B cell (primary cell): ENCODE data around the gene TBC1D2B. TPM values are rescaled to one million over a fixed set of nuclear protein-coding genes. Genes with fewer than 3 reads are reported as not detected.
"Not testable (repeated sequence)": the region's sequence is repeated elsewhere in the genome, so short reads cannot be mapped to it uniquely, and the experiment has no call there.

ENCODE experiments used
- ATAC-seq: fragments of 200-7000 bp; cut with Tn5 transposase; one replicate; pipeline ENCODE4 v1.10.0; 2021; ENCODE audit warnings: low read depth, mild to moderate bottlenecking, moderate number of reproducible peaks, moderate library complexity
- CTCF ChIA-PET: fragments of 350-600 bp; sonication (Branson Sonifier 250); formaldehyde crosslinking; loops from one replicate; lab custom pipeline; 2021; ENCODE audit warnings: antibody characterized with exemption, inconsistent platforms; lab: Charles Lee
- POLR2A ChIA-PET: fragments of 350-600 bp; sonication (Branson Sonifier 250); formaldehyde crosslinking; loops from one replicate; lab custom pipeline; 2021; ENCODE audit warnings: antibody characterized with exemption; lab: Charles Lee
- DNase-seq: peaks from one replicate; pipeline ENCODE4 v3.0.0; 2013
- H2AFZ ChIP-seq: 2 replicates; pipeline ENCODE4 v1.6.1; 2012; ENCODE audit warnings: mild to moderate bottlenecking, low read depth, low read length; ENCODE audit not compliant: insufficient read depth, poor library complexity, severe bottlenecking
- H3K27ac ChIP-seq, 2 donors: 1 replicate in 1 of 2; 2 replicates in 1 of 2; pipeline ENCODE4 v1.5.1; 2012 to 2013; ENCODE audit warnings: low read length in 2 of 2, mild to moderate bottlenecking in 2 of 2, moderate library complexity in 1 of 2
- H3K27me3 ChIP-seq, 4 experiments: fragments of 200-600 bp in 1 of 4; sonication (generic) in 1 of 4; replicated peaks in 1 of 4; 1 replicate in 2 of 4; 2 replicates in 2 of 4; pipeline versions ENCODE4 v1.6.1 to v1.7.0; 2013 to 2016; ENCODE audit warnings: low read length in 3 of 4, mild to moderate bottlenecking in 2 of 4, mixed read lengths in 1 of 4, moderate library complexity in 1 of 4; ENCODE audit not compliant: insufficient read depth in 4 of 4, control insufficient read depth in 3 of 4; ENCODE audit errors: control extremely low read depth in 1 of 4
- H3K36me3 ChIP-seq, 2 experiments: replicated peaks in 1 of 2; 1 replicate in 1 of 2; 2 replicates in 1 of 2; pipeline versions ENCODE4 v1.6.1 to v1.7.1; 2013; ENCODE audit warnings: low read length in 1 of 2; ENCODE audit not compliant: insufficient read depth in 2 of 2, control insufficient read depth in 1 of 2; ENCODE audit errors: control extremely low read depth in 1 of 2, extremely low read depth in 1 of 2
- H3K4me1 ChIP-seq, 2 donors: fragments of 200-600 bp in 1 of 2; sonication (generic) in 1 of 2; 1 replicate in 1 of 2; 2 replicates in 1 of 2; pipeline versions ENCODE4 v1.5.1 to v1.6.1; 2013 to 2017; ENCODE audit warnings: low read length in 2 of 2; ENCODE audit not compliant: control insufficient read depth in 2 of 2, insufficient read depth in 2 of 2
- H3K4me2 ChIP-seq: replicated peaks from 2 replicates; pipeline ENCODE3; 2012; ENCODE audit warnings: mild to moderate bottlenecking, low read depth, low read length; ENCODE audit not compliant: poor library complexity, severe bottlenecking
- H3K4me3 ChIP-seq, 5 experiments: fragments of 200-600 bp in 1 of 5; sonication (generic) in 1 of 5; 1 replicate in 3 of 5; 2 replicates in 2 of 5; pipeline versions ENCODE4 v1.5.1 to v1.7.0; 2011 to 2016; ENCODE audit warnings: low read length in 4 of 5, mild to moderate bottlenecking in 4 of 5, low read depth in 2 of 5, control low read depth in 1 of 5, moderate library complexity in 1 of 5; ENCODE audit not compliant: insufficient read depth in 1 of 5; ENCODE audit errors: control extremely low read depth in 1 of 5, extremely low read depth in 1 of 5
- H3K79me2 ChIP-seq: fragments of 200-600 bp; sonication (generic); one replicate; pipeline ENCODE4 v1.6.0; 2016; ENCODE audit warnings: low read length; ENCODE audit not compliant: control insufficient read depth, insufficient read depth
- H3K9ac ChIP-seq: fragments of 200-600 bp; sonication (generic); 2 replicates; pipeline ENCODE4 v1.6.1; 2017; ENCODE audit warnings: mild to moderate bottlenecking, low read length, moderate library complexity
- H3K9me3 ChIP-seq, 3 donors: one replicate each; pipeline versions ENCODE4 v1.6.1 to v1.7.1; 2013; ENCODE audit warnings: low read length in 2 of 3; ENCODE audit not compliant: control insufficient read depth in 2 of 3, insufficient read depth in 1 of 3; ENCODE audit errors: control extremely low read depth in 1 of 3
- H4K20me1 ChIP-seq: 2 replicates; pipeline ENCODE4 v1.6.0; 2012; ENCODE audit warnings: mild to moderate bottlenecking, low read length; ENCODE audit not compliant: insufficient read depth, control insufficient read depth, poor library complexity, severe bottlenecking
- H3K27ac Mint-ChIP-seq: one replicate; pipeline ENCODE4 v1.8.0; 2021; ENCODE audit warnings: mixed read lengths
- H3K27me3 Mint-ChIP-seq: one replicate; pipeline ENCODE4 v1.8.0; 2021; ENCODE audit warnings: mixed read lengths
- H3K4me1 Mint-ChIP-seq: one replicate; pipeline ENCODE4 v1.8.0; 2021; ENCODE audit warnings: mixed read lengths
- H3K4me3 Mint-ChIP-seq: one replicate; pipeline ENCODE4 v1.8.0; 2021; ENCODE audit warnings: mixed read lengths
- H3K9me3 Mint-ChIP-seq: one replicate; pipeline ENCODE4 v1.8.0; 2022; ENCODE audit warnings: mixed read lengths; ENCODE audit not compliant: insufficient read depth
- WGBS: methylation state at CpG from one replicate; pipeline ENCODE4 v1.1.5; 2013; ENCODE audit warnings: missing lambda C conversion rate; ENCODE audit not compliant: insufficient coverage; 5-methylcytosine and 5-hydroxymethylcytosine counted together
- intact Hi-C: fragments of 100-400 bp; cut with micrococcal nuclease; formaldehyde crosslinking; loops from one replicate; pipeline ENCODE4 v1.10.0; 2022
- polyA plus RNA-seq: library from polyadenylated mRNA; depleted of rRNA; stranded (reverse); fragments of >200 nt; gene quantifications from 2 replicates; pipeline ENCODE4 v1.2.3, GENCODE V29; 2012
- total RNA-seq, 2 donors: library from RNA; stranded (reverse); fragments of 120-200 nt in 1 of 2; gene quantifications; 1 replicate in 1 of 2; 2 replicates in 1 of 2; pipeline versions ENCODE4 v1.2.3 to v1.2.4, GENCODE V29; 2013 to 2022

Gene TBC1D2B
- total and polyA plus RNA-seq, 2 donors (not counting 1 experiment from before 2014, with no cell fraction given) = 8.5 to 26.1 TPM

- H3K9me3 ChIP-seq, H3K4me2 ChIP-seq, H3K9me3 Mint-ChIP-seq, H3K27ac Mint-ChIP-seq, H3K79me2 ChIP-seq, H3K4me3 ChIP-seq, DNase-seq, H4K20me1 ChIP-seq, intact Hi-C loops, H3K36me3 ChIP-seq, H2AFZ ChIP-seq, ATAC-seq, H3K27ac ChIP-seq, H3K27me3 Mint-ChIP-seq, H3K4me3 Mint-ChIP-seq, POLR2A ChIA-PET, H3K9ac ChIP-seq, H3K27me3 ChIP-seq: not testable (repeated sequence)
- CTCF ChIA-PET = interaction anchor here (1.9 to 6.5 kb wide), 2 partner anchors 38 to 112 kb away, joined by 4 to 99 read pairs; no protein-coding TSS in a partner anchor
- WGBS = 98% methylated on average over 4 of the region's 4 CpGs
- peaks cover 23% of the 10 kb centered on the region for H3K4me1 Mint-ChIP-seq
- H3K4me1 ChIP-seq = peaks cover 15 to 18% of the 10 kb centered on the region in 2 donors
These were observed 80.8 kb downstream of the TBC1D2B start for GRCh38 chr15:77996713-77997171.

GRCh38 chr15:77996226-77996625 is 81.3 kb downstream of the TBC1D2B start:
- H2AFZ ChIP-seq, H3K4me3 ChIP-seq, H4K20me1 ChIP-seq, H3K27me3 Mint-ChIP-seq, H3K9me3 Mint-ChIP-seq, POLR2A ChIA-PET, H3K27ac Mint-ChIP-seq, H3K79me2 ChIP-seq, H3K4me3 Mint-ChIP-seq, DNase-seq, H3K4me2 ChIP-seq, ATAC-seq, H3K9me3 ChIP-seq, intact Hi-C loops, H3K9ac ChIP-seq, H3K27me3 ChIP-seq, H3K36me3 ChIP-seq, H3K27ac ChIP-seq: not testable (repeated sequence)
- 100% methylated on average over 1 of the region's 8 CpGs for WGBS
- CTCF ChIA-PET = interaction anchor here (1.9 to 6.5 kb wide), 2 partner anchors 37 to 112 kb away, joined by 4 to 99 read pairs; no protein-coding TSS in a partner anchor
- H3K4me1 ChIP-seq = peaks cover 16 to 18% of the 10 kb centered on the region in 2 donors
- peaks cover 27% of the 10 kb centered on the region for H3K4me1 Mint-ChIP-seq

GRCh38 chr15:77995537-77995918 is 82.0 kb downstream of the TBC1D2B start:
- H3K4me1 ChIP-seq = peaks cover 22 to 24% of the 10 kb centered on the region in 2 donors
- H3K27me3 ChIP-seq, H3K79me2 ChIP-seq, H3K4me3 ChIP-seq, H2AFZ ChIP-seq, ATAC-seq, H4K20me1 ChIP-seq, H3K27ac Mint-ChIP-seq, H3K9me3 ChIP-seq, H3K4me3 Mint-ChIP-seq, H3K4me2 ChIP-seq, H3K9me3 Mint-ChIP-seq, POLR2A ChIA-PET, DNase-seq, H3K36me3 ChIP-seq, H3K9ac ChIP-seq, H3K27ac ChIP-seq, H3K27me3 Mint-ChIP-seq: not testable (repeated sequence)
- CTCF ChIA-PET = interaction anchor here (1.9 to 6.5 kb wide), 2 partner anchors 37 to 113 kb away, joined by 4 to 99 read pairs; no protein-coding TSS in a partner anchor
- peaks cover 34% of the 10 kb centered on the region for H3K4me1 Mint-ChIP-seq
- intact Hi-C loops = loop anchor here (2.0 kb wide), 1 partner anchor 37 kb away; no protein-coding TSS in a partner anchor
- no CpG with 5 or more reads among the region's 4 CpGs for WGBS
